GM21576 (cell line): ENCODE data around the gene PARD6B.
A peak's percentile ranks its signal among the peaks of the same experiment; 100 is the strongest.
"Not testable (repeated sequence)": the region's sequence is repeated elsewhere in the genome, so short reads cannot be mapped to it uniquely, and the experiment has no call there.

Experiments used
- ATAC-seq: cut with Tn5 transposase; IDR thresholded peaks from one replicate; pipeline ENCODE4 v1.9.1; 2021; ENCODE audit warnings: mild to moderate bottlenecking, moderate library complexity; ENCODE audit not compliant: unreplicated experiment

The PARD6B gene

GRCh38 chr20:50768991-50769390, 37.6 kb downstream of the PARD6B start:
- not testable (repeated sequence) for ATAC-seq

GRCh38 chr20:50769551-50770085, 38.2 kb downstream of the PARD6B start:
- not testable (repeated sequence) for ATAC-seq

DNA sequence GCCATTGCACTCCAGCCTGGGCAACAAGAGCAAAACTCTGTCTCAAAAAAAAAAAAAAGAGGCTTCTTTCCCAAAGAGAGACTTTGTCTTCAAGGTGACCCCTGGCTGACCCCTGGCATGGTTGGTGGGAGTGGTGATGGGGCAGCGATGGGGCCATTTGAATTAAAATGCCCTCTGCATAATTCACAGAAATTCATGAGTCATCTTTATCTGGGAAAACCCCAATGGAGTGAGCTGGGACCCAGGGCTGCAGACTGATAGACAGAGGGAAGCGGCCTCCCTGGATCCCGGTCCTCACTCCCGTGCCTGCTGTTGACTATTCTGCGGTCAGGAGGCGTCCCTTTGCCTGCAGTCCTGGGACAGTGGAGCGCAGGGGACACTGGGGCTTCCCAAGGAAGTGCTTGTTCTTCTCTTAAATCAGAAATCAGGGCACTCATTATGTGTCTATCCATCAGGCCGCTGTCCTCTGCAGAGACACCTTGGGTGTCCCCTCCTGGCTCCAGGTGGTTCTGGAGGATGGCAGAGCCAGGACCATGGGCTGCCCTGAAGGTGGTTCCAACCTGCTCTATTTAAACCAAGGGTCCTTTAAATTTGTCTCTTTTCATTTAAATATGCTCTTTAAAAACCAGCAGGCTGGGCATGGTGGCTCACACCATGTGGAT, 40.2 kb downstream of the PARD6B start:
- ATAC-seq = not testable (repeated sequence)

DNA sequence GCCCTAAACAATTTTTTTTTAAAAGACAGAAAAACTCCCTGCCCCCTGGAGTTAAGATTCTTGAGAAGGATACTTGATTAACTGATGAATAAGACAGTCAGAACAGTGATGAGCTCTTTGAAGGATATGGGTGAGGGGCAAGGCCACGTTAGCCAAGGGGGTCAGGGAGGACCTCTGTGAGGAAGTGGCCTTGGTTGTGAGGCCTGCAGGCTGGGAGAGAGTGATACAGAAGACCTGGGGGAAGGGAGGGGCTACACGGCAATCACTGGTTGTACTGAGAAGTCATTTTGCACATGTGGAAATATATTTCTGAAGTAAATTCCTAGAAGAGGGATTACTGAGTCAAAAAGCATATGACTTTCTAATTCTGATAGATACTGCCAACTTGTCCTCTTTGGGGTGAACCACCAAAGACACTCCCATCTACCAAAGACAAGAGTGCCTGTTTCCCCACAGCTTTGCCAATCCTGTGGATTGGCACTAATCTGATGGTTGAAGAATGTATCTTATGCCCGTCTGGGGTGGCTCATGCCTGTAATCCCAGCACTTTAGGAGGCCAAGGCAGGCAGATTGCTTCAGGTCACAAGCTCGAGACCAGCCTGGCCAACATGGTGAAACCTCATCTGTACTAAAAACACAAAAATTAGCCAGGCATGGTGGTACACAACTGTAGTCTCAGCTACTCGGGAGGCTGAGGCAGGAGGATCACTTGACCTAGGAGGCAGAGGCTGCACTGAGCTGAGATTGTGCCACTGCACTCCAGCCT, 41.2 kb downstream of the PARD6B start:
- ATAC-seq = no peak

DNA sequence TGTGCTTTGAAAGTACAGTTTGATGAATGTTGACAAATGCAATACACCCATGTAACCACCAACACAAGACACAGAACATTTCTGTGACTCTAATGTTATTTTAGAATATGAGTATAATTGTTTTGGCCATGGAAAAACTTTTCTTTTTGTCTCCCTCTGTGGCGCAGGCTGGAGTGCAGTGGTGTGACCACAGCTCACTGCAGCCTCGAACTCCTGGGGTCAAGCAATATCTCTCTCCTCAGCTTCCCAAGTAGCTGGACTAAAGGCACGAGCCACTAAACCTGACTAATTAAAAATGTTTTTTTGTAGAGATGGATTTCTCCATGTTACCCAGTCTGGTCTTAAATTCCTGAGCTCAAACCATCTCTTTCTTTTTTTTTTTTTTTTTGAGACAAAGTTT, 43.1 kb downstream of the PARD6B start:
- no peak for ATAC-seq

- no peak for ATAC-seq
These were observed 44.9 kb downstream of the PARD6B start for GRCh38 chr20:50776122-50776817.

DNA sequence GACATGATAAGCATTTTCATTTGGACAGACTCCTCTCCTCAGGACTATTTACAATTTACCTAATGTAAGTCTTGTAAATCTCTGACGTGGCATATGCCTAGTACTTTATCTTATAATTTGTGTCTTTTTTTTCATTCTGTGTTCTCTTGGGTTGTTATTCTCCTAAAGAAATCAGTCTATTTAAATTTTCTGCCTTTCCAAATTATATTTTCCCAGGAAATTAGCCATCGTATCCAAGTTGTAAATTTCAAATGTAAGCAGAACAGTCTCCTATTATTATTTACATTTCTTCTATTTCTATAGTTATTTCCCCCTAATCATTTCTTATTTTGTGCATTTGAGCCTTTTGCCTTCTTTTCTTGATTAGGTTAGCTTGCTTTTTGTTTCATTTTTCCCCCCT, 46.0 kb downstream of the PARD6B start:
- no peak for ATAC-seq

DNA sequence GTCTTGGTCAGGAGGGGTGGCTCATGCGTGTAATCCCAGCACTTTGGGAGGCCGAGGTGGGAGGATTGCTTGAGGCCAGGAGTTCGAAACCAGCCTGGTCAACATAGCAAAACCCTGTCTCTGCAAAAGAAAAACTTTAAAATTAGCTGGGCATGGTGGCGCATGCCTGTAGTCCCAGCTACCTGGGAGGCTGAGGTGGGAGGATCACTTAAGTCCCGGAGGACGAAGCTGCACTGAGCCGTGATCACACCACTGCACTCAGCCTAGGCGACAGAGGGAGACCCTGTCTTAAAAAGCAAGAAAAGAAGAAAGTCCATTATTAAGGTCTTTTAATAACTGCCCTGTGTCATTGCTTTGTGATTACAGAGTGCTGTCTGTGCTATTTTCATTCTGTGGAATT, 47.6 kb downstream of the PARD6B start:
- ATAC-seq = not testable (repeated sequence)

DNA sequence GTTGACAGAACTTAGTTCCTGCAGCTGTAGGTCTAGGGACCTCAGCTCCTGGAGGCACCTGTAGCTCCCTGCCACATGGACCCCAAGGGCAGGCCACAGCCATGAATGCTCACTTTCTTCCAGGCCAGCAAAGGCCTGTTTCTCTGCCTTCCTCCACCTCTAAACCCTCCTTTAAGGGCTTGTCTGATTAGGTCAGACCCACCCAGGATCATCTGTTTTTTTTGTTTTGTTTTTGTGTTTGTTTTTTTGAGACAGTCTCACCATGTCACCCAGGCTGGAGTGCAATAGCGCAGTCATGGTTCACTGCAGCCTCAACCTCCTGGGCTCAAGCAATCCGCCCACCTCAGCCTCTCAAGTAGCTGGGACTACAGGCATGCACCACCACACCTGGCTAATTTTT, 52.0 kb downstream of the PARD6B start:
- ATAC-seq = no peak

GRCh38 chr20:50783903-50784302, 52.5 kb downstream of the PARD6B start:
- no peak for ATAC-seq

- ATAC-seq = no peak
These were observed 53.1 kb downstream of the PARD6B start for GRCh38 chr20:50784464-50784863.

- ATAC-seq = no peak
These were observed 55.3 kb downstream of the PARD6B start for GRCh38 chr20:50786703-50787102.

GRCh38 chr20:50787181-50787580, 55.8 kb downstream of the PARD6B start:
- ATAC-seq = no peak

DNA sequence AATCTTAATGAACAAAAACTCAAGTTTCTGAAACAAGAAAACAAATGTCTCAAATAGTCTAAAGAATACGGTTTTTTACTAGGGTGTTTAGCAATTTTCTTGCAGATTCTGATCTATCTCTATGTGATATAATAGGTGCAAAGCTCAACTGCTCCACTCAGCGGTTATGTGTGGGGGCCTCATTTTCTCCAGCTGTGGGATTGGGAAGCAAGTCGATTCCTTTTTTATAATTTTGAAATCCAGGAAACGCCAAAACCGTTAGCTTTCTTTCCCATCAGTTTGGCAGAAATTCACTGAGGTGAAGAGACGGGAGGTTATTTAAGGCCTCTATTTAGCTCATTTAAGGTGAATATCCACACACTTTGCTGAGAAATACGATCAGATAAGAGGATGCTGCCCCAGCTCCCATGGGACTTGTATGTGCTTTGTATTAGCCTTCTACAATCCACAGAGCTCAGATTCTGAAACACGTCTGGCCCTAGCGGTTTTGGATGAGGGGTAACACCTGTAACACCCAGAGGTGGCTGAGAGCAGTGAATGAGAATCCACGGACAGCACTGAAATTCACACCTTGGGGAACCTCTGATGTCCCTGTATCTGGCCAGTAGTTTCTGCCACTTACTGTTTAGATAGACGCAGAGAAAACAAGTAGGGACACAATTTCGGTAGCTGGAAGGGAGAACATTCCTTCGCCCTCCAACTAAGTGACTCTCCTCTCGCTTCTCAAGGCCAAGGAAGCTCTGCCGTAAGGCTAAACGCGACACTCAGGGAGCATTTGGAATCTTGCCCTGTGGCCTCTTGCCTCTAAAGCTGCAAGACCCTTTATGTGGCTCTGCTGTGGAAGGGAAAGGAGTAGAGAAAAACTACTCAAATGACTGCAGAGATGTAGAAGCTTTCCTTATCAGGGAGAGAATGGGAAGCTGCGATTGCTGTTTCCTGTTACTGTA, 56.9 kb downstream of the PARD6B start:
- no peak for ATAC-seq

- no peak for ATAC-seq
These were observed 58.7 kb downstream of the PARD6B start for GRCh38 chr20:50789968-50790650.

DNA sequence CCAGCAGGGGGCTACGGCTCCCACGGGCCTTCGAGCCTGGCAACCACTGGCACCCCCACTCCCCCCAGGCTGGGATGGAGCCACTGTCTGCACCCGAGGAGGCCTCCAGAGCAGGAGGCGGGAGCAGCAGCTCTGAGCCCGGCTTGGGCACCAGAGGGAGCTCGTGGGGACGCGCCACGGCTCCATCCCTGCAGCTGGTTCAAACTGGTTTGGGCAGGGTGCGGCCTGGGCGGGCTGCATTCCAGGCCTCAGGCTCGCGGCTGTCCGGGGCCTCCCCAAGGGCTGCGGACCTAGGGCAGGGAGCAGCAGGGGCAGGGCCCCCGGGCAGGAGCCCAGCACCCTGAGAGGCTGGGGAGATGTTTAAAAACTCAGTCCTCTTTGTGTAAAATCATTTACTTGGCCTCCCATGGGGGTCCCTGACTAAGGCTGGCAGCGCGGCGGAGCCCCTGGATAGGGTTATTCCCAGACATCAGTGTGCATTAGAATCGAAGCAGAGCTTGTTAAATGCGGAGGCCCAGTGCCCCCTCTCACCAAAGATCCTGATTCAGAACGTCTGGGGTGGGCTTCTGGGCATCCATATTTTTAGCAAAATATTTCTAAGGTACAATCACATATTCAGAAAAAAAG, 59.4 kb downstream of the PARD6B start:
- peak; percentile 47 for ATAC-seq

DNA sequence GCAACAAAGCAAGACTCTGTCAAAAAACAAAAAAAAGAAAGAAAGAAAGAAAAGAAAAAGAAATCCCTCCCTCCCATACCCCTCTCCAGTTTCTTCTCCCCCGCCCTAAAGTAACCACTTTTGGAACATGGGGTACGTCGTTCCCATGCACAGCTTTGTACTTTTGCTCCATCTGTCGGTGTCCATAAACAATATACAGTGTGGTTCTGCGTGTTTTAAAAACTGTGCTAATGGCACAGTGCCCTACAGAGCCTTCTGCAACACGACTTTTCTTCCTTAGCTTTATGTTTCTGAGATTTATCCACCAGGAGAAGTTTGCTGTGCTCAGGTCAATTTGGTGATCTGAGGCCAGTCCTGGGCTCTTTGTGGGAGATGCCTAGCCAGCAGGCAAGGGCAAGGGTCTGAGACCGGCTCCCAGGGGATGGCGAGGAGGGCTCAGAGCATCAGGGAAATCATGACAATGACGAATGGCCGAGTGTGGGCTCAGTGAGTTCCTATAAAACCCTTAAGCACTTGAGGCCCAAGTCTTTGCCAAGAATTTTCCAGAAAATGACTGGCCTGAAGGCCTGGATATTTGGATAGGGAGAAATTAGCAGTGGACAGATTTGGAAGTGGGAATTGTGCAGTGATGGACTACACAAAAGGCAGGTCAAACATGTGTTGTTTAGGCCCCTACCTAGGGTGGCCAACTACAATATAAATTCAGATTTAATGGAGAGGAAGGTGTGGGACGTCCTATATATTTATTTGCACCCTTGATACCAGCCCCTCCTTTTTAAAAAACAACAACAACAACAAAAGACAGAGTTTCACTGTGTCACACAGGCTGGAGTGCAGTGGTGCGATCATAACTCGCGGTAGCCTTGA, 61.6 kb downstream of the PARD6B start:
- ATAC-seq = no peak

- not testable (repeated sequence) for ATAC-seq
These were observed 62.2 kb downstream of the PARD6B start for GRCh38 chr20:50793575-50794016.
